Colonic mucosa (tissue), 4 donors: ENCODE data around the gene RBM47. TPM values are rescaled to one million over a fixed set of nuclear protein-coding genes. Genes with fewer than 3 reads are reported as not detected.
A peak's percentile ranks its signal among the peaks of the same experiment; 100 is the strongest.

Source experiments
- DNase-seq: peaks from one replicate; pipeline ENCODE4 v3.0.0-alpha.2; 2020
- H3K27ac ChIP-seq: fragments of 200-600 bp; one replicate; pipeline ENCODE4 v1.8.0; 2021
- H3K27me3 ChIP-seq: fragments of 200-600 bp; one replicate; pipeline ENCODE4 v1.8.0; 2021
- H3K36me3 ChIP-seq: fragments of 200-600 bp; one replicate; pipeline ENCODE4 v1.8.0; 2021
- H3K4me1 ChIP-seq: fragments of 200-600 bp; one replicate; pipeline ENCODE4 v1.8.0; 2021; ENCODE audit warnings: mild to moderate bottlenecking
- H3K4me3 ChIP-seq: fragments of 200-600 bp; one replicate; pipeline ENCODE4 v1.8.0; 2021
- H3K9ac ChIP-seq, 2 donors: one replicate each; pipeline ENCODE4 v1.7.0; 2013; ENCODE audit warnings: control low read depth in 2 of 2, low read depth in 2 of 2, low read length in 2 of 2
- H3K9me3 ChIP-seq: fragments of 200-600 bp; one replicate; pipeline ENCODE4 v1.8.0; 2021
- CTCF ChIP-seq: fragments of 200-600 bp; IDR thresholded peaks from one replicate; pipeline ENCODE4 v1.8.0; 2022; ENCODE audit warnings: antibody characterized with exemption, mild to moderate bottlenecking
- intact Hi-C: fragments of 100-400 bp; cut with DNase I; formaldehyde crosslinking; loops from one replicate; pipeline ENCODE4 v1.14.1; 2022
- total RNA-seq, 2 donors: library from RNA; stranded (reverse); fragmentation: NEBNext Ultra II Directional in 1 of 2; extraction: Animal tissue kit (Norgen Biotek cat#: 25700) in 1 of 2; gene quantifications; one replicate each; pipeline ENCODE4 v1.2.1, GENCODE V29; 2021
- donor health status: healthy.
- donor health status: DM: no; HTN: no; CAD: no.
- donor health status: DM: no; HTN: no; CAD: no.

RBM47 gene
- total RNA-seq, 2 donors from 2014 or later = 279 to 281 TPM

DNA sequence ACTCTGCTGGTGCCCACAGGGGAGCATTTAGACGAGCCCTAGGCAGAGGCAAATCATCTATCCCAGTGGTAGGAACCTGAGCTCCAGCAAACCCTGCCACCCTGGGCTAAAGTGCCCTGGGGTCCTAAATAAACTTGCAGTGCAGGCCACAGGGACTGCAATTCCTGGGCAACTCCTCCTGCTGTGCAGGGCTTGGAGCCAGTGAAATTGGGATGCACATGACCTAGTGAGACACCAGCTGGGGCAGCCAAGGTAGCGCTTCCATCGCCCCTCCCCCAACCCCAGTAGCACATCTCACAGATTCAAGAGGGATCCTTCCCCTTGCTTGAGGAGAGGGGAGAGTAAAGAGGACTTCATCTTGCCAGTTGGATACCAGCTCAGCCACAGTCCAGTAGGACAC lies 250.4 kb downstream of the RBM47 start:
- DNase-seq = no peak
- no peak for TF ChIP-seq CTCF
- no peak overlapping the region for H3K9ac ChIP-seq
- H3K4me3 ChIP-seq = no peak overlapping the region
- intact Hi-C loops = no loop called here
- H3K36me3 ChIP-seq = no peaks in the 10 kb centered on the region
- no peaks in the 10 kb centered on the region for H3K9me3 ChIP-seq
- H3K4me1 ChIP-seq = no peaks in the 10 kb centered on the region
- H3K27ac ChIP-seq = no peak overlapping the region
- no peaks in the 10 kb centered on the region for H3K27me3 ChIP-seq

GRCh38 chr4:40378619-40379018 lies 251.0 kb downstream of the RBM47 start:
- Histone ChIP-seq H3K9me3 (no peaks in the 10 kb centered on the region), H3K27me3 (no peaks in the 10 kb centered on the region), H3K36me3 (no peaks in the 10 kb centered on the region), H3K27ac (peak overlapping the region; percentile 80), H3K4me3 (no peak overlapping the region), H3K9ac (no peak overlapping the region), H3K4me1 (no peaks in the 10 kb centered on the region)
- no peak for TF ChIP-seq CTCF
- intact Hi-C loops = no loop called here
- no peak for DNase-seq

DNA sequence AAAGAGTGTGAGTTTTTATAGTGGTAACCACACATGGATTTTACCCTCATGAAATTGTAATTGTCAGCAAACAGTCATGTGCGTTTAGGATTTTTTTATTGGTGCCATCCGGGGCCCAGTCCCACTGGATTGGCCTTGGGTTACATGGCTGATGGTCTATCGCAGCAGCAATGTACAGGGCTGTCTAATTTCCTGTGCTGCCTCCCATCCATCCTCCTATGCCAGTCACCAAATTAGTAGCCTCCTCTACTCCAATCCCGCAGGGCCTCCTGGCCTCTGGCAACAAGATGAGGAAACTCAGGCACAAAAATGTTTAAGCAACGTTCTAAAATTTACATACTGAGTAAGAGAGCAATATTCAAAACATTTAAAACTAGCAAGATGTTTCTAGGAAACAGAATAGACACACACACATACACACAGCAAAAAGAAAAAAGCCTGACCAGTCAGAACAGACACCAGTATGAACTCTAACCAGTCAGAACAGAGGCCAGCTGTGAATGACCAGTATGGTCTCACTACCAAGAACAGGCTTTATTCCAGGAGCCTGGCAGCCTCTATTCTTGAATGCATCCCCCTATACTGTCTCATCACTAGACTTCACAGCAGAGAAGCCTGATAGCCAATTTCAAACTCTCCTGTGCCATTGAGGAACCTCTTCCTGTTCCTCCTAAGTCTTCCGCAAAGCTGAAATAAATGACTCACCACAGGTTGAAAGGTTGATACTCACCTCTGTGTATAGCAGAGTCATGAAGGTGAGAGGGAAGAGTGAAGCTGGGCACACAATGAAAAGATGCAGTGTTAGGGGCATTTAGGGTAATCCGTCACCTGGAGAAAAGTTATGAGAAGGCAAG lies 251.9 kb downstream of the RBM47 start:
- no peak overlapping the region for H3K4me3 ChIP-seq
- DNase-seq = peak; percentile 60
- no peaks in the 10 kb centered on the region for H3K4me1 ChIP-seq
- no peaks in the 10 kb centered on the region for H3K36me3 ChIP-seq
- no peaks in the 10 kb centered on the region for H3K9me3 ChIP-seq
- peak overlapping the region in 1 of 2 donors; percentile 32 for H3K9ac ChIP-seq
- H3K27ac ChIP-seq = peak overlapping the region; percentile 80
- intact Hi-C loops = no loop called here
- no peak for TF ChIP-seq CTCF
- no peaks in the 10 kb centered on the region for H3K27me3 ChIP-seq

DNA sequence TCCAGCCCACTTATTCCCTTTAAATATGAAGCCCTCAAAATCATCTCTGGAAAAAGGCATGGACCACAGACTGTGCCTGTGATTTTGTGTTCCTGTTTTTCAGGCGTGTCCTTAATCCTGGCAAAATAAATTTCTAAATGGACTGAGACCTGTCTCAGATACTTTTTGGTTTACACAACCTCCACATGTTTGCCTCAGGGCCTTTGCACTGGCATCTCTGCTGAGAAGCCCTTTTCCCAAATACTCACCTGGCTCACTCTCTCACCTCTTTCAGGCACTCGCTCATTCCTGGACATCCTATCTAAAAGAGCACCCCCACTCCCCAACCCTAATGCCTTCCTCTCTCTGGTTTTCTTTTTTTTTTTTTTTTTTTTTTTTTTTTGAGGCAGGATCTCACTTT lies 254.0 kb downstream of the RBM47 start:
- no peak for DNase-seq
- no peaks in the 10 kb centered on the region for H3K27me3 ChIP-seq
- no peaks in the 10 kb centered on the region for H3K36me3 ChIP-seq
- intact Hi-C loops = no loop called here
- no peak overlapping the region for H3K27ac ChIP-seq
- TF ChIP-seq CTCF = no peak
- H3K4me3 ChIP-seq = no peak overlapping the region
- H3K4me1 ChIP-seq = no peaks in the 10 kb centered on the region
- no peaks in the 10 kb centered on the region for H3K9me3 ChIP-seq
- no peak overlapping the region for H3K9ac ChIP-seq

DNA sequence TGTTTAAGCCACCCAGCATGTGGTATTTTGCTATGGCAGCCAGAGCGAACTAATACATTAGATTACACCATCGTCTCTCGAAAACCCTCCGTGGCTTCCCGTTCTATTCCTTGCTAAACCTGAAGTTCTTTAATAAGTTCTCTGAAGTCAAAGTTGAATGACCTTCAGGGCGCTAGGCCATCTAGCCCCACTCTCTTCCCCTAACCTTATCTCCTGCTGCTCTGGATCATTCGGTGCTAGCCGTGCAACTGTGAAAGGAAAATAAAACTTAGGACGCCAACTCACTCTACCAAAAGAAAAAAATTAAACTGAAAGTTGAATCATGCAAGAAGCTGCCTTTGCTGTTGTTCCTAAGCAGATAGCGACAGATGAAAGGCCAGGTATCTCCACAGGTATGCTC lies 254.6 kb downstream of the RBM47 start:
- H3K36me3 ChIP-seq = no peaks in the 10 kb centered on the region
- no peaks in the 10 kb centered on the region for H3K9me3 ChIP-seq
- H3K9ac ChIP-seq = no peak overlapping the region
- no peak overlapping the region for H3K27ac ChIP-seq
- no peak for TF ChIP-seq CTCF
- intact Hi-C loops = no loop called here
- no peaks in the 10 kb centered on the region for H3K4me1 ChIP-seq
- DNase-seq = no peak
- no peaks in the 10 kb centered on the region for H3K27me3 ChIP-seq
- H3K4me3 ChIP-seq = no peak overlapping the region
